HepG2 (cell line): ENCODE data around the gene JAZF1.

Source experiments
- ATAD3A ChIP-seq: sonication (generic); formaldehyde crosslinking; IDR thresholded peaks from 2 replicates; pipeline ENCODE4 v1.4.0; 2020; ENCODE audit warnings: missing genetic modification reagents
- GMEB1 ChIP-seq: sonication (generic); formaldehyde crosslinking; IDR thresholded peaks from 2 replicates; pipeline ENCODE4 v1.5.1; 2020; ENCODE audit warnings: missing genetic modification reagents, mild to moderate bottlenecking, borderline replicate concordance
- HBP1 ChIP-seq: IDR thresholded peaks from 2 replicates; pipeline ENCODE4 v1.6.1; 2016; ENCODE audit warnings: low read depth, control low read depth
- HMG20A ChIP-seq: IDR thresholded peaks from 2 replicates; pipeline ENCODE4 v1.6.1; 2016; ENCODE audit warnings: borderline replicate concordance
- HOXA9 ChIP-seq: sonication (generic); formaldehyde crosslinking; IDR thresholded peaks from 2 replicates; pipeline ENCODE4 v1.8.1; 2022; ENCODE audit warnings: missing genetic modification reagents, mild to moderate bottlenecking, moderate library complexity, borderline replicate concordance
- NCOR1 ChIP-seq: fragments of 200-600 bp; sonication (generic); IDR thresholded peaks from 2 replicates; pipeline ENCODE4 v1.7.0; 2017; ENCODE audit warnings: antibody characterized with exemption, low read length, borderline replicate concordance
- POLR2A ChIP-seq, 2 experiments: IDR thresholded peaks; 2 replicates each; pipeline ENCODE4 v1.6.1; 2011; ENCODE audit warnings: low read depth in 2 of 2, low read length in 2 of 2, mild to moderate bottlenecking in 1 of 2, moderate library complexity in 1 of 2; ENCODE audit not compliant: insufficient read depth in 1 of 2
- POLR2AphosphoS5 ChIP-seq: IDR thresholded peaks from 2 replicates; pipeline ENCODE4 v1.6.1; 2012; ENCODE audit warnings: low read depth, low read length
- TF ChIP-seq, protein P1 (sequence below): sonication (generic); formaldehyde crosslinking; IDR thresholded peaks from 2 replicates; pipeline ENCODE4 v1.5.0; 2020; ENCODE audit warnings: mild to moderate bottlenecking, missing genetic modification reagents, moderate library complexity

DNA sequence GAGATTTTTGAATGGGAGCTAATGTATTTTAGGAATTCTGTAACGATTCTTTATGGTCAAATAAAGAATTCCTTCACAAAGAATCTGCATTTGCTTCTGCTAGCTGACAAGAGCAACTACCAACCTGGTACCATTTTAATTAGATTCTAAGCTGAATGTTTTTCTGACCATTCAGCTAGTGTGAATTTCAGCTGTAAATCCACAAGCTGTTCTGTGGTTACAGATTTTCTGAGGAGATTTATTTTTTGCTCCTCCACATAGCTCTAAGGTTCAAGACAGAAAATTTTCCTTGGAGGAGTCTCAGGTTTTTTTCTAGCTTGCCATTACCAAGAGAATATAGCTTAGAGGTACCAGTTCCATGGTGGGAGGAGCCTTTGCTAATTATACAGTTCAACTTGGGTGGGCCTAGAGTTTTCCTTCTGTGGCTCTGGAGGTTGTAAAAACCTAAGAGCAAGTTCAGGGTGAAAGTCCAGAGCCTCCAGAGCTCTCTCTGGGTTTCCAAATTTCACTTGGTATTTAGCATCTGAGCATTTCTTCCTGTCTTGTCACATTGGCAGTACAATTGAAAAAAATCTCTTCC is 120.1 kb downstream of the JAZF1 start:
- TF ChIP-seq HMG20A (CRISPR knock-in tag) = no peak
- TF ChIP-seq NCOR1 = no peak
- TF ChIP-seq, protein P1, sequence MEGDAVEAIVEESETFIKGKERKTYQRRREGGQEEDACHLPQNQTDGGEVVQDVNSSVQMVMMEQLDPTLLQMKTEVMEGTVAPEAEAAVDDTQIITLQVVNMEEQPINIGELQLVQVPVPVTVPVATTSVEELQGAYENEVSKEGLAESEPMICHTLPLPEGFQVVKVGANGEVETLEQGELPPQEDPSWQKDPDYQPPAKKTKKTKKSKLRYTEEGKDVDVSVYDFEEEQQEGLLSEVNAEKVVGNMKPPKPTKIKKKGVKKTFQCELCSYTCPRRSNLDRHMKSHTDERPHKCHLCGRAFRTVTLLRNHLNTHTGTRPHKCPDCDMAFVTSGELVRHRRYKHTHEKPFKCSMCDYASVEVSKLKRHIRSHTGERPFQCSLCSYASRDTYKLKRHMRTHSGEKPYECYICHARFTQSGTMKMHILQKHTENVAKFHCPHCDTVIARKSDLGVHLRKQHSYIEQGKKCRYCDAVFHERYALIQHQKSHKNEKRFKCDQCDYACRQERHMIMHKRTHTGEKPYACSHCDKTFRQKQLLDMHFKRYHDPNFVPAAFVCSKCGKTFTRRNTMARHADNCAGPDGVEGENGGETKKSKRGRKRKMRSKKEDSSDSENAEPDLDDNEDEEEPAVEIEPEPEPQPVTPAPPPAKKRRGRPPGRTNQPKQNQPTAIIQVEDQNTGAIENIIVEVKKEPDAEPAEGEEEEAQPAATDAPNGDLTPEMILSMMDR (CRISPR knock-in tag) = no peak
- no peak for TF ChIP-seq ATAD3A (CRISPR knock-in tag)
- no peak for TF ChIP-seq POLR2A (IDR thresholded peaks at IDR 0.05; ENCODE audit: insufficient read depth in 1 of 2, low read depth in 2 of 2, low read length in 2 of 2)
- TF ChIP-seq HBP1 = no peak
- no peak for TF ChIP-seq GMEB1 (CRISPR knock-in tag)
- no peak for TF ChIP-seq POLR2AphosphoS5
- no peak for TF ChIP-seq HOXA9 (CRISPR knock-in tag)
